SK-N-MC (cell line): ENCODE data around the gene UNC79.

Experiments
- DNase-seq: peaks from one replicate; pipeline ENCODE4 v3.0.0-alpha.2; 2011; ENCODE audit warnings: low read depth, low spot score
- H3K27ac ChIP-seq: fragments of 200-600 bp; sonication (generic); 2 replicates; pipeline ENCODE4 v1.5.1; 2016; ENCODE audit warnings: mixed run types
- H3K36me3 ChIP-seq: fragments of 200-600 bp; sonication (generic); 2 replicates; pipeline ENCODE4 v1.6.1; 2017; ENCODE audit warnings: antibody characterized with exemption, low read length, mixed read lengths; ENCODE audit not compliant: insufficient read depth
- H3K4me3 ChIP-seq: fragments of 200-600 bp; sonication (generic); 2 replicates; pipeline ENCODE4 v1.5.1; 2016
- H3K9ac ChIP-seq: fragments of 200-600 bp; sonication (generic); 2 replicates; pipeline ENCODE4 v1.8.0; 2017; ENCODE audit warnings: mixed run types, mixed read lengths; ENCODE audit not compliant: insufficient read length
- H3K9me3 ChIP-seq: fragments of 200-600 bp; sonication (generic); 2 replicates; pipeline ENCODE4 v1.6.1; 2017; ENCODE audit warnings: low read depth, mild to moderate bottlenecking, antibody characterized with exemption, low read length, moderate library complexity, mixed read lengths
- EZH2 ChIP-seq: fragments of 200-600 bp; sonication (generic); IDR thresholded peaks from one replicate; pipeline ENCODE4 v1.6.1; 2017; ENCODE audit warnings: antibody characterized with exemption
- FOXP2 ChIP-seq: optimal IDR thresholded peaks from 2 replicates; pipeline ENCODE3; 2011; ENCODE audit warnings: mild to moderate bottlenecking, moderate library complexity; ENCODE audit not compliant: insufficient read depth; ENCODE audit errors: extremely low read length, control extremely low read depth
- POLR2AphosphoS5 ChIP-seq: IDR thresholded peaks from 2 replicates; pipeline ENCODE4 v1.6.1; 2012; ENCODE audit warnings: mild to moderate bottlenecking, low read depth, low read length, borderline replicate concordance

UNC79 gene

GRCh38 chr14:93708311-93708734 lies 277.6 kb downstream of the UNC79 start:
- no peak overlapping the region for H3K9ac ChIP-seq
- H3K9me3 ChIP-seq: no peaks in the 10 kb centered on the region
- DNase-seq: no peak
- no peak overlapping the region for H3K4me3 ChIP-seq
- TF ChIP-seq POLR2AphosphoS5 (no peak), EZH2 (no peak), FOXP2 (no peak)
- H3K27ac ChIP-seq: no peak overlapping the region
- no peaks in the 10 kb centered on the region for H3K36me3 ChIP-seq

- no peak for DNase-seq
- no peaks in the 10 kb centered on the region for H3K36me3 ChIP-seq
- TF ChIP-seq EZH2 (no peak), FOXP2 (no peak), POLR2AphosphoS5 (no peak)
- H3K9ac ChIP-seq: no peak overlapping the region
- H3K27ac ChIP-seq: no peak overlapping the region
- no peaks in the 10 kb centered on the region for H3K9me3 ChIP-seq
- no peak overlapping the region for H3K4me3 ChIP-seq
These were observed 278.1 kb downstream of the UNC79 start for GRCh38 chr14:93708800-93709199.

- DNase-seq: no peak
- TF ChIP-seq POLR2AphosphoS5: no peak
- TF ChIP-seq FOXP2: no peak
- TF ChIP-seq EZH2: no peak
- Histone ChIP-seq H3K9ac (no peak overlapping the region), H3K4me3 (no peak overlapping the region), H3K27ac (no peak overlapping the region), H3K36me3 (no peaks in the 10 kb centered on the region), H3K9me3 (no peaks in the 10 kb centered on the region)
These were observed 278.5 kb downstream of the UNC79 start for GRCh38 chr14:93709249-93709648.

- no peak for TF ChIP-seq EZH2
- TF ChIP-seq FOXP2: no peak
- no peak for TF ChIP-seq POLR2AphosphoS5
- H3K4me3 ChIP-seq: no peak overlapping the region
These were observed 281.5 kb downstream of the UNC79 start for GRCh38 chr14:93712079-93712837.

GRCh38 chr14:93712838-93713724 lies 282.3 kb downstream of the UNC79 start:
- Histone ChIP-seq H3K27ac (no peak overlapping the region), H3K9ac (no peak overlapping the region), H3K4me3 (no peak overlapping the region), H3K9me3 (no peaks in the 10 kb centered on the region), H3K36me3 (no peaks in the 10 kb centered on the region)
- TF ChIP-seq EZH2 (no peak), POLR2AphosphoS5 (no peak), FOXP2 (no peak)
- DNase-seq: no peak

More at GRCh38 chr14:93712079-93712837, 281.5 kb downstream of the UNC79 start:
- H3K9ac ChIP-seq: no peak overlapping the region
- no peaks in the 10 kb centered on the region for H3K36me3 ChIP-seq
- DNase-seq: no peak
- H3K27ac ChIP-seq: no peak overlapping the region
- no peaks in the 10 kb centered on the region for H3K9me3 ChIP-seq

GRCh38 chr14:93713726-93714405 lies 283.1 kb downstream of the UNC79 start:
- Histone ChIP-seq H3K4me3 (no peak overlapping the region), H3K27ac (no peak overlapping the region), H3K9ac (no peak overlapping the region), H3K9me3 (no peaks in the 10 kb centered on the region), H3K36me3 (no peaks in the 10 kb centered on the region)
- no peak for DNase-seq
- TF ChIP-seq POLR2AphosphoS5 (no peak), EZH2 (no peak), FOXP2 (no peak)

GRCh38 chr14:93714605-93715004 lies 283.9 kb downstream of the UNC79 start:
- Histone ChIP-seq H3K27ac (no peak overlapping the region), H3K9me3 (no peaks in the 10 kb centered on the region), H3K4me3 (no peak overlapping the region), H3K9ac (no peak overlapping the region), H3K36me3 (no peaks in the 10 kb centered on the region)
- DNase-seq: no peak
- TF ChIP-seq FOXP2: no peak
- no peak for TF ChIP-seq EZH2
- TF ChIP-seq POLR2AphosphoS5: no peak

GRCh38 chr14:93715279-93715927 lies 284.7 kb downstream of the UNC79 start:
- DNase-seq: no peak
- H3K9ac ChIP-seq: no peak overlapping the region
- H3K36me3 ChIP-seq: no peaks in the 10 kb centered on the region
- no peak overlapping the region for H3K27ac ChIP-seq
- no peak overlapping the region for H3K4me3 ChIP-seq
- no peak for TF ChIP-seq POLR2AphosphoS5
- no peak for TF ChIP-seq EZH2
- no peak for TF ChIP-seq FOXP2
- H3K9me3 ChIP-seq: no peaks in the 10 kb centered on the region
